ENCODE measurements around the gene FKBP1B.
A peak's percentile ranks its signal among the peaks of the same experiment; 100 is the strongest.
"Not testable (repeated sequence)": the region's sequence is repeated elsewhere in the genome, so short reads cannot be mapped to it uniquely, and the experiment has no call there.

FKBP1B gene

GRCh38 chr2:24049485-24050021, at the start of gene FKBP1B:
Gene FKBP1B (plus strand): TSS chr2:24049741. CDS start chr2:24049850, 109 bp downstream.
- DNase-seq = peak; percentile 55

GRCh38 chr2:24007693-24008092, 41.8 kb upstream of the FKBP1B start:
- no peak for DNase-seq

- DNase-seq = no peak
Observed at GRCh38 chr2:24008672-24009366, 40.7 kb upstream of the FKBP1B start.

GRCh38 chr2:24009367-24009679, 40.2 kb upstream of the FKBP1B start:
- DNase-seq = no peak

- no peak for DNase-seq
Observed at GRCh38 chr2:24009680-24010476, 39.7 kb upstream of the FKBP1B start, which contains the start of gene MFSD2B. Gene MFSD2B (plus strand): TSS chr2:24010085. CDS start chr2:24010097, 12 bp downstream.

GRCh38 chr2:24010477-24011249, 38.9 kb upstream of the FKBP1B start:
- DNase-seq = no peak

- DNase-seq = no peak
Observed at GRCh38 chr2:24011250-24012104, 38.1 kb upstream of the FKBP1B start.

GRCh38 chr2:24012521-24013188, 36.9 kb upstream of the FKBP1B start:
- DNase-seq = no peak

- not testable (repeated sequence) for DNase-seq
Observed at GRCh38 chr2:24014902-24015301, 34.6 kb upstream of the FKBP1B start.

- no peak for DNase-seq
Observed at GRCh38 chr2:24015562-24016375, 33.8 kb upstream of the FKBP1B start.

- no peak for DNase-seq
Observed at GRCh38 chr2:24016376-24016761, 33.2 kb upstream of the FKBP1B start.

GRCh38 chr2:24016853-24017703, 32.5 kb upstream of the FKBP1B start:
- DNase-seq = no peak

GRCh38 chr2:24017711-24018110, 31.8 kb upstream of the FKBP1B start:
- DNase-seq = no peak

- DNase-seq = no peak
Observed at GRCh38 chr2:24018241-24018640, 31.3 kb upstream of the FKBP1B start.

- no peak for DNase-seq
Observed at GRCh38 chr2:24019729-24020128, 29.8 kb upstream of the FKBP1B start.

- DNase-seq = no peak
Observed at GRCh38 chr2:24020244-24020643, 29.3 kb upstream of the FKBP1B start.

GRCh38 chr2:24021122-24021998, 28.2 kb upstream of the FKBP1B start:
- DNase-seq = no peak

- no peak for DNase-seq
Observed at GRCh38 chr2:24022324-24022974, 27.1 kb upstream of the FKBP1B start.

Measured in CD4-positive, alpha-beta T cell treated with Interleukin-6 for 4 hours (primary cell).